HG03460 (cell line): Measurements from ENCODE around the gene GDAP2.
"Not testable (repeated sequence)": the region's sequence is repeated elsewhere in the genome, so short reads cannot be mapped to it uniquely, and the experiment has no call there.

ENCODE experiments used
- ATAC-seq: cut with Tn5 transposase; IDR thresholded peaks from one replicate; pipeline ENCODE4 v1.9.1; 2021; ENCODE audit not compliant: unreplicated experiment

The GDAP2 gene

DNA sequence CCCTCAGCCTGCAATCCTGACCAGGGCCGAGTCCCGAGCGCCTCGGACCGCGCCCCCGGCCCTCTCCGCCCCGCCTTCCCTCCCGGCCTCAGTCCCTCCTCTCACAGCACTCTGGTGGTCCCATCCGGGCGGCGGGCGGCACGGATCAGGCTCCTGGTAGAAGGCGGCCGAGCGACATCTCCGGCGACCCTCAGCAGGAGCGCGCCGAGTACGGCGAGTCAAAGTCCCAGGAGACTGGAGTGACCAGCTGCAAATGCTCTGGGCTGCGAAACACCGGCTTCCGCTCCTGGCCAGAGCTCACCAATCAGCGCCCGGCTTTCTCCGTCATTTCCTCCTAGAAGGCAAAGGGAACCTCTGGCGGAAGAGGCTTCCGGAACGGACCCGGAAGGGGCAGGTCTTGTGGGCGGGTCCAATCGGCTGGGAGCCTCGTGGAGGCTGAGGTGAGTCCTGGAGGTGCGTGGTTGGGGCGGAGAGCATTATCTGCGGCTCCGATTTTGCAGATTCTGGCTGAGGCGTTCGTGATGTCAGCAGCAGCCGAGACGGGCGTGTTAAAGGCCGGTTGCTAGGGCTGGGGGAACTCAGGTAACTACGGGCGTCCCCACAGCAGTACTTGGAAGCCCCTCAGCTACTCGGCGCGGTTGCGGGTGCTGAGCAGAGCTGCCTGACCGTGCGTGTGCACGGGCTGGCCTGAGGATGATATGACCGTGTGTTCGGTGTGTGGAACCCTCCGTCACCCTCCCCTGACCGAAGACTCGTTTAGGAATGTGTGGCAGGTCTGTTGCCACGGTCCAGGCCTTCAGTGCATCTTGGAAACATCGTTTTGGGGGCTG is at the start of gene GDAP2, which contains the start of gene WDR3:
TSS of gene GDAP2 (minus strand) at position 279 of the 830 bp plus-strand sequence. CDS start 9,264 bp downstream, outside the sequence.
TSS of gene WDR3 (plus strand) at position 397 of the 830 bp plus-strand sequence. CDS start 3,581 bp downstream, outside the sequence.
- peak; percentile 91 for ATAC-seq

GRCh38 chr1:117976381-117976780 is 47.0 kb upstream of the GDAP2 start:
- ATAC-seq: no peak

GRCh38 chr1:117971777-117972176 is 42.4 kb upstream of the GDAP2 start:
- ATAC-seq: no peak

GRCh38 chr1:117970252-117970651 is 40.8 kb upstream of the GDAP2 start:
- no peak for ATAC-seq

GRCh38 chr1:117967881-117968280 is 38.5 kb upstream of the GDAP2 start:
- ATAC-seq: no peak

GRCh38 chr1:117967477-117967876 is 38.1 kb upstream of the GDAP2 start:
- ATAC-seq: no peak

DNA sequence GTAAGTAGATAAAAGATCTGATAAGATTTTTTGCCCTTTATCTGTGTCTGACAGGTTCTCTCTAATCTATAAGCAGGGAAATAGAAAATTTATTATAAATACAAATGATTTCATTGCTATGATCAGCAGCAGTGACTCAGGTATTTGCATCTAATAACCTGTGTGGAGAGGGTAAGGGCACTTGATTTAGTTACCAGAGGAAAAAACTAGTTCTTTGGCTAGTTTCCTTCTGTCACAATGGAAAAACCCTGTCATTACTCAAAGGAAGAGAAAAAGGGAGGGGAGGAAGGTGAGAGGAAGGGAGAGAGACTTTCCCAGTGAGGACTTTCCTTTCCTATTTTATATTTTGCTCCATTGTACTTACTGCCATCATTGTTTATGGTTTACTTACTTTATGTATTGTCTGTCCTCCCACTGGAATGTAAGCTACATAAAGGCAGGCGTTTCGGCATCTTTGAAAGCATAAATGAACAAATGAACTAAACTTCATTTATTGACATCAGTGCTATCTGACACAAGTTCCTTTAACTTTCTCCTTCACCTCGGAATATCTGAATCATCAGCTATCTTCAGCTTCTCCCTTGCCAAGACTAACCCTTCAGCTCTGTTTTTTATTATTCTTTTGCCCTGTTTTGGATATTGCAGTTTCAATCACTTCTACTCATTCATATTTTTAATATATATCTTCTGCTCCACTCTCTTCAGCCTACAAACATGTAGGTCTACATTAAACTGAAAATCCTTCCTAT is 35.0 kb upstream of the GDAP2 start:
- no peak for ATAC-seq

DNA sequence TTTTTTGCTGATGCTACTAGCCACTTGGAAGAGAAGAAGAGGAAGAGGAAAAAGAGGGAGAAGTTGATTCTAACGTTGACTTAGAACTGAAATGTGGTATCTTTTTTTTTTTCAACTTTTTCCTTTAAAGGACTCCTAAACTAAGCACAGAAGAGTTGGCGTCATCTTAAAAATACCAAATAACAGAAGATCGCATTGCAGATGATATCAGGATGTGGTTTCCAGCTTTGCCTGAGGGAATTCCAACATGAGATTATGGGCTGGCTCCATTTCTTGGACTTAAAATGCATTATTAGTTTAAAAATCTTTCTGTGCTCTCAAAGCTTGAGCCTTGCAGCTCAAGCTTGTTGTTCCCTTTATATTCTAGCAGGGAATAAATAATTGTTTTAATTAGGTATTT is 29.9 kb upstream of the GDAP2 start:
- ATAC-seq: no peak

DNA sequence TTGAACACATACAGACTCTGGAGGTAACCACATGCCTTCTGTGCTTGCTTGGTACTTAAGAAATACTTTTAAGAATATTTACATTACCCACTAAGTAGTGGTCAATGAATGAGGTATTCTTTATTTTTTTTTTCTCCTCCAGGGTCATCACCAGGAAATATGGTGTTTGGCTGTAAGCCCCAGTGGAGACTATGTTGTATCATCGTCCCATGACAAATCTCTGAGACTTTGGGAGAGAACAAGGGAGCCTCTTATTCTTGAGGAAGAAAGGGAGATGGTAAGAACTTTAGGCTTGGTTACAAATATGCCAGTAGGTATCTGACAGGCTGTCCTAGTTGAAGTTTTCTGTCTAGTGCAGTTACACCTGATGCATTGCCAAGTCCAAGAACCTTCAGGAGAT is 23.0 kb upstream of the GDAP2 start:
- ATAC-seq: no peak

DNA sequence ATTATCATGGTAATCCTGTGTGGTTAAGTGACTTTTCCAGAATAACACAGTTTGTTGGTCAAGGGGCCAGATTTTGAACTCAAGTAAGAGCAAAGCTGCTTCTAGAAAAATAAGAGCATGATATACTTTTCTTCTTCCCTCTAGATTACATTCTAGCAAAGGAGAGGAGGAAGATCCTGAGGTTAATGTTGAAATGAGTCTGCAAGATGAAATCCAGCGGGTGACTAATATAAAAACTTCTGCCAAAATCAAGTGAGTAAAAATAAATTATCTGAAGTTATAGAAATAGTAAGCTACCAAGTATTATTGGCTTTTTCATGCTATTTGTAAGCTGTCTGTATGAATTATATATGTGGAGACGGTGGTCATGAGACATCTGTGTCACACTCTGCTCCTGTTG is 12.9 kb upstream of the GDAP2 start:
- no peak for ATAC-seq

- ATAC-seq: no peak
These were observed 4.3 kb upstream of the GDAP2 start for GRCh38 chr1:117933769-117934168.

GRCh38 chr1:117932576-117932975 is 3.2 kb upstream of the GDAP2 start:
- ATAC-seq: no peak

- ATAC-seq: no peak
These were observed 1.1 kb upstream of the GDAP2 start for GRCh38 chr1:117930484-117930883.

- no peak for ATAC-seq
These were observed 689 bp upstream of the GDAP2 start for GRCh38 chr1:117930173-117930447.

- ATAC-seq: peak; percentile 44
These were observed 509 bp downstream of the GDAP2 start for GRCh38 chr1:117928881-117929342.

GRCh38 chr1:117925981-117926380 is 3.4 kb downstream of the GDAP2 start:
- ATAC-seq: no peak

DNA sequence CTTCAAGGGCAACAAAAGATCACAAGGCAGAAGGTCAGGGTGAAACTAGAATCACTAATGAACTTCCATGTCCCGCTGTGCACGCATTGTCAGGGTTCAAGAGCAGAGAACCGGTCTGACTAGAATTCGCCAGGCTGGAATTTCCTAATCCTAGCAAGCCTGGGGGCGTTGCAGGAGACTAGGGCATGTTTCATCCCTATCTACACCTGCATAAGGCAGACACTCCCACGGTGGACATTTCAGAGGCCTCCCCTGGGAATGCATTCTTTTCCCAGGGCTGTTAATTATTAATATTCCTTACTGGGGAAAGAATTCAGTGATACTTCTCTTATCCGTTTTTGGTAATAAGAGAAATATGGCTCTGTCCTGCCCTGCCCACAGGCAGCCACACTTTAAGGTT is 6.7 kb downstream of the GDAP2 start:
- not testable (repeated sequence) for ATAC-seq

- ATAC-seq: no peak
These were observed 7.4 kb downstream of the GDAP2 start for GRCh38 chr1:117921991-117922390.

- ATAC-seq: no peak
These were observed 10.0 kb downstream of the GDAP2 start for GRCh38 chr1:117919376-117919775.

DNA sequence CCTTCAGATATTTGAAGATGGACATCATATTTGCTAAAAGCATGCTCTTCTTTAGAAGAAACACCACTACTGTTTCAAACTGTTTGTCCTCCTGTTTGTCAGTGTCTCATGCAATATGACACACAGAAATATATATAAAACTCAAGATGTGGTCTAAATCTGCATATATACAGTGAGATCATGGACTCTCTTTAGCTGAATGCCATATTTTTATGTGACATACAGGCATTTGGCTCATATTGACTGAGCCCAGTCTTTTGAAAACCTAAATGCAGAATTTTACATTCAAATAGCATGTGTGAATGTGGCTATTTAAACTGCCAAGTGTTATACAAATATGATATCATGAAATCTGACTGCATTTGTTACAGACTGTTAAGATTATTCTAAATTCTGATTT is 18.4 kb downstream of the GDAP2 start:
- ATAC-seq: no peak

GRCh38 chr1:117905019-117905418 is 24.4 kb downstream of the GDAP2 start:
- no peak for ATAC-seq

- no peak for ATAC-seq
These were observed 24.9 kb downstream of the GDAP2 start for GRCh38 chr1:117904485-117904884.
